Endothelial cell of umbilical vein (primary cell): ENCODE results near the gene KRT82. TPM values are rescaled to one million over a fixed set of nuclear protein-coding genes. Genes with fewer than 3 reads are reported as not detected.

Experiments used
- BruUV-seq: library from RNA; stranded (reverse); fragments of 400-500 nt; replicated peaks from 2 replicates; lab custom pipeline; 2021; lab: Mats Ljungman, UMichigan
- CTCF ChIA-PET: fragments of 300-600, 350-600 bp; sonication (Branson Sonifier 250); formaldehyde crosslinking; loops from one replicate; lab custom pipeline; 2021; ENCODE audit warnings: antibody characterized with exemption, inconsistent platforms; lab: Charles Lee
- POLR2A ChIA-PET: fragments of 300-600, 350-600 bp; sonication (Branson Sonifier 250); formaldehyde crosslinking; loops from one replicate; lab custom pipeline; 2021; ENCODE audit warnings: antibody characterized with exemption, inconsistent platforms; lab: Charles Lee
- DNase-seq: peaks from one replicate; pipeline ENCODE4 v3.0.0-alpha.2; 2011; ENCODE audit warnings: low read depth, low spot score
- FAIRE-seq: peaks from 2 replicates; lab custom pipeline; 2011; peaks lifted over from hg19 to GRCh38; lab: Jason Lieb, UNC
- H2AFZ ChIP-seq: 2 replicates; pipeline ENCODE4 v1.6.0; 2012; ENCODE audit warnings: low read depth, low read length, control low read depth, inconsistent platforms
- H3K27ac ChIP-seq: 2 replicates; pipeline ENCODE4 v1.5.1; 2011; ENCODE audit warnings: low read depth, mild to moderate bottlenecking, control low read depth, low read length, moderate library complexity; ENCODE audit not compliant: insufficient read depth
- H3K27me3 ChIP-seq, 2 experiments: 2 replicates each; pipeline versions ENCODE4 v1.6.0 to v1.6.1; 2011; ENCODE audit warnings: low read length in 2 of 2, mixed read lengths in 1 of 2; ENCODE audit not compliant: control insufficient read depth in 2 of 2, insufficient read depth in 2 of 2
- H3K36me3 ChIP-seq, 2 experiments: 2 replicates in 1 of 2; 3 replicates in 1 of 2; pipeline ENCODE4 v1.5.1; 2011; ENCODE audit warnings: low read length in 2 of 2, mild to moderate bottlenecking in 1 of 2, moderate library complexity in 1 of 2; ENCODE audit not compliant: control insufficient read depth in 2 of 2, insufficient read depth in 2 of 2; ENCODE audit errors: extremely low read depth in 1 of 2
- H3K4me1 ChIP-seq: 3 replicates; pipeline ENCODE4 v1.5.1; 2011; ENCODE audit warnings: mild to moderate bottlenecking, low read length; ENCODE audit not compliant: control insufficient read depth, insufficient read depth; ENCODE audit errors: extremely low read depth
- H3K4me2 ChIP-seq: 2 replicates; pipeline ENCODE4 v1.6.1; 2011; ENCODE audit warnings: low read length, control low read depth, mixed read lengths; ENCODE audit not compliant: insufficient read depth
- H3K4me3 ChIP-seq, 3 experiments: fragments of 200-600 bp in 1 of 3; sonication (generic), shearing (Covaris generic) in 1 of 3; replicated peaks in 1 of 3; 2 replicates each; pipeline ENCODE4 v1.5.1; 2011 to 2016; ENCODE audit warnings: control low read depth in 3 of 3, low read length in 3 of 3, mild to moderate bottlenecking in 2 of 3, inconsistent platforms in 1 of 3, low read depth in 1 of 3, moderate library complexity in 1 of 3; ENCODE audit not compliant: insufficient read depth in 1 of 3
- H3K79me2 ChIP-seq: 2 replicates; pipeline ENCODE4 v1.6.0; 2012; ENCODE audit warnings: low read length, inconsistent platforms; ENCODE audit not compliant: control insufficient read depth, insufficient read depth
- H3K9ac ChIP-seq: replicated peaks from 2 replicates; pipeline ENCODE3; 2011; ENCODE audit warnings: low read length, control low read depth; ENCODE audit not compliant: insufficient read depth; ENCODE audit errors: extremely low read depth
- H3K9me1 ChIP-seq: replicated peaks from 3 replicates; pipeline ENCODE4 v1.6.0; 2011; ENCODE audit warnings: mild to moderate bottlenecking, low read length; ENCODE audit not compliant: control insufficient read depth, insufficient read depth; ENCODE audit errors: extremely low read depth
- H3K9me3 ChIP-seq: replicated peaks from 2 replicates; pipeline ENCODE4 v1.5.1; 2012; ENCODE audit warnings: low read length, inconsistent platforms; ENCODE audit not compliant: control insufficient read depth, insufficient read depth
- H4K20me1 ChIP-seq: replicated peaks from 2 replicates; pipeline ENCODE3; 2011; ENCODE audit warnings: mild to moderate bottlenecking, low read length; ENCODE audit not compliant: control insufficient read depth, insufficient read depth; ENCODE audit errors: extremely low read depth
- CTCF ChIP-seq, 2 donors: IDR thresholded peaks; 1 replicate in 1 of 2; 2 replicates in 1 of 2; pipeline ENCODE4 v1.5.1; 2011; ENCODE audit warnings: low read length in 2 of 2, mild to moderate bottlenecking in 2 of 2, moderate library complexity in 2 of 2, control low read depth in 1 of 2, inconsistent platforms in 1 of 2, low read depth in 1 of 2; ENCODE audit not compliant: insufficient read depth in 1 of 2; ENCODE audit errors: extremely low read depth in 1 of 2
- EZH2 ChIP-seq: IDR thresholded peaks from 2 replicates; pipeline ENCODE4 v1.6.1; 2012; ENCODE audit warnings: borderline replicate concordance, low read depth, mild to moderate bottlenecking, moderate library complexity, low read length, inconsistent platforms; ENCODE audit not compliant: severe bottlenecking
- FOS ChIP-seq: IDR thresholded peaks from 2 replicates; pipeline ENCODE4 v1.6.1; 2011; ENCODE audit warnings: mild to moderate bottlenecking, low read length, moderate library complexity, borderline replicate concordance; ENCODE audit not compliant: insufficient read depth
- GATA2 ChIP-seq: IDR thresholded peaks from 2 replicates; pipeline ENCODE4 v1.7.0; 2011; ENCODE audit warnings: low read depth, mild to moderate bottlenecking, moderate library complexity, mixed read lengths, low read length; ENCODE audit not compliant: insufficient read length, insufficient read depth
- JUN ChIP-seq: IDR thresholded peaks from 2 replicates; pipeline ENCODE4 v1.6.1; 2011; ENCODE audit warnings: borderline replicate concordance, low read depth; ENCODE audit not compliant: insufficient read length, insufficient read depth
- MAX ChIP-seq: IDR thresholded peaks from 2 replicates; pipeline ENCODE4 v1.6.1; 2011; ENCODE audit not compliant: insufficient read depth, insufficient read length
- MYC ChIP-seq: IDR thresholded peaks from one replicate; pipeline ENCODE4 v1.6.1; 2011; ENCODE audit warnings: mild to moderate bottlenecking, low read depth, low read length
- POLR2A ChIP-seq: IDR thresholded peaks from 2 replicates; pipeline ENCODE4 v1.6.1; 2012; ENCODE audit warnings: low read depth, mild to moderate bottlenecking, control low read depth, low read length
- POLR2AphosphoS5 ChIP-seq: IDR thresholded peaks from 2 replicates; pipeline ENCODE4 v1.6.1; 2012; ENCODE audit warnings: low read depth, mild to moderate bottlenecking, control low read depth, low read length, moderate library complexity; ENCODE audit not compliant: insufficient read depth
- dilution Hi-C: fragments of 300-500 bp; cut with MboI; formaldehyde crosslinking; loops from one replicate; pipeline ENCODE4 v1.15.0; 2019; ENCODE audit warnings: low sequenced_read_pairs; ENCODE audit not compliant: extremely low pct_ligation_motif_present
- intact Hi-C: fragments of 100-400 bp; cut with micrococcal nuclease; formaldehyde crosslinking; loops from one replicate; pipeline ENCODE4 v1.10.0; 2022
- polyA plus RNA-seq, 4 experiments: library from polyadenylated mRNA; depleted of rRNA in 3 of 4; stranded (reverse) in 3 of 4; unstranded in 1 of 4; fragments of >200 nt; gene quantifications; 2 replicates each; pipeline versions ENCODE4 v1.2.1 to v1.2.3, GENCODE V29; 2011 to 2012; ENCODE audit warnings: missing spikeins in 1 of 4
- total RNA-seq: library from RNA; stranded (reverse); gene quantifications from 2 replicates; pipeline ENCODE4 v1.2.3, GENCODE V29; 2021

KRT82 gene
- total and polyA plus RNA-seq, 2 donors (not counting 3 experiments of a cell fraction or from before 2014, with no cell fraction given): not detected

- no peak overlapping the region for H3K9ac ChIP-seq
- no peak for FAIRE-seq
- no peak overlapping the region for H3K4me2 ChIP-seq
Observed at GRCh38 chr12:52441320-52441911, 35.3 kb upstream of the KRT82 start.

GRCh38 chr12:52440821-52441319 lies 34.7 kb upstream of the KRT82 start:
- Histone ChIP-seq H3K27me3 (peaks cover 7 to 8% of the 10 kb centered on the region in 2 experiments), H3K4me2 (no peak overlapping the region), H3K4me1 (no peaks in the 10 kb centered on the region), H3K9me1 (no peaks in the 10 kb centered on the region), H3K9me3 (no peaks in the 10 kb centered on the region), H2AFZ (no peak overlapping the region), H3K9ac (no peak overlapping the region), H3K79me2 (no peaks in the 10 kb centered on the region), H4K20me1 (no peaks in the 10 kb centered on the region), H3K4me3 (no peak overlapping the region), H3K27ac (no peak overlapping the region), H3K36me3 (no peaks in the 10 kb centered on the region)
- intact Hi-C loops: no loop called here
- POLR2A ChIA-PET: no interaction called here
- no peak for DNase-seq
- TF ChIP-seq JUN (no peak), MYC (no peak), CTCF (IDR thresholded peaks at IDR 0.05; ENCODE audit: extremely low read depth in 1 of 2, insufficient read depth in 1 of 2, low read depth in 1 of 2, low read length in 2 of 2) (no peak), POLR2A (no peak), MAX (no peak), EZH2 (no peak), POLR2AphosphoS5 (no peak), GATA2 (no peak), FOS (no peak)
- no peak for FAIRE-seq
- CTCF ChIA-PET: interaction anchor here (0.9 to 2.2 kb wide), 2 partner anchors 13 to 44 kb away, joined by 3 to 6 read pairs; no protein-coding TSS in a partner anchor
- dilution Hi-C loops: no loop called here
- no TSS peak for BruUV-seq

More at GRCh38 chr12:52441320-52441911, 35.3 kb upstream of the KRT82 start:
- DNase-seq: no peak
- Histone ChIP-seq H3K9me3 (no peaks in the 10 kb centered on the region), H3K36me3 (no peaks in the 10 kb centered on the region), H3K79me2 (no peaks in the 10 kb centered on the region), H2AFZ (no peak overlapping the region), H3K4me3 (no peak overlapping the region), H4K20me1 (no peaks in the 10 kb centered on the region), H3K27me3 (peaks cover 7 to 8% of the 10 kb centered on the region in 2 experiments), H3K9me1 (no peaks in the 10 kb centered on the region), H3K27ac (no peak overlapping the region), H3K4me1 (no peaks in the 10 kb centered on the region)
- POLR2A ChIA-PET: no interaction called here
- TF ChIP-seq FOS (no peak), MYC (no peak), GATA2 (no peak), POLR2A (no peak), EZH2 (no peak), MAX (no peak)
- CTCF ChIA-PET: interaction anchor here (0.9 to 2.2 kb wide), 2 partner anchors 13 to 45 kb away, joined by 3 to 6 read pairs; no protein-coding TSS in a partner anchor
- BruUV-seq: no TSS peak
- dilution Hi-C loops (no loop called here), intact Hi-C loops (no loop called here)
